C4-2B (cell line): Measurements from ENCODE around the gene KBTBD13.

Experiments used
- H3K27ac ChIP-seq: fragments of 450-650 bp; 2 replicates; pipeline ENCODE4 v1.5.1; 2017
- CTCF ChIP-seq: fragments of 450-650 bp; conservative IDR thresholded peaks from 2 replicates; pipeline ENCODE4 v1.5.1; 2017; ENCODE audit warnings: mild to moderate bottlenecking
- ZFX ChIP-seq: fragments of 450-650 bp; IDR thresholded peaks from 2 replicates; pipeline ENCODE4 v1.6.1; 2017

Gene KBTBD13

GRCh38 chr15:65102912-65103311 lies 26.4 kb downstream of the KBTBD13 start:
- no peak for TF ChIP-seq ZFX
- no peak for TF ChIP-seq CTCF
- H3K27ac ChIP-seq: no peak overlapping the region

GRCh38 chr15:65105038-65105437 lies 28.5 kb downstream of the KBTBD13 start:
- no peak for TF ChIP-seq CTCF
- H3K27ac ChIP-seq: no peak overlapping the region

GRCh38 chr15:65106011-65106590 lies 29.6 kb downstream of the KBTBD13 start:
- H3K27ac ChIP-seq: no peak overlapping the region
- TF ChIP-seq ZFX (no peak), CTCF (no peak)

DNA sequence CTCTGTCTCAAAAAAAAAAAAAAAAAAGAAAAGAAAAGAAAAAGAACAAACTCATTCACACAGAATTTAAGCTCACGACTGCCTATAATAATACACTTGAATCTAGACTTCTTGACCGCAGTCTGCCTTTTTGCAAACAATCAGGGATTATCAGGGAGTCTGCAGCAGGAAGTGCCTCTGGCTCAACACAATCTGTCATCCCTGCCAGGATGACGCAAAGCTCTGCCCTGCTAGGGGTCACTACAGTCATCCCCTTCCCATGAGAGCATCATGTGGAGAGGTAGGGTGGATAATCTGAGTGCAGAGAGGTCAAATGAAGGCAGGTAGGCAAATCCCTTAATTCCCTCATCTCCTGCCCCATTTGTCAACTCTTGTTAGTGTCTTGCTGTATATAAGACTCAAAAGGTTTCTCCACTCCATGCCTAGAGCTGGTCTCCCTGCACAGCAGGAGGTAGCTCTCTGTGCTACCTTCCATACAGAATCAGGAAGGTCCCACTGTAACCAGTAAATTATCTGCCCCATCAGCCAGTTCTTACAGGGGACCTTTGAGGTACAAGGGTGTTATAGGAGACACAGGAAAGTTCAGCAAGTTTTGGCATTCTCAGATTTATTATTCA lies 34.2 kb downstream of the KBTBD13 start:
- no peak for TF ChIP-seq ZFX
- TF ChIP-seq CTCF: no peak

GRCh38 chr15:65115086-65115485 lies 38.5 kb downstream of the KBTBD13 start, which contains the start of gene UBAP1L:
Gene UBAP1L, minus strand, starts transcription at chr15:65115200. Its CDS starts 8,985 bp downstream, at chr15:65106215.
- no peak within 1 kb of the TSS for H3K27ac ChIP-seq
- TF ChIP-seq CTCF (no peak), ZFX (no peak)

More for the DNA sequence above, 34.2 kb downstream of the KBTBD13 start:
- H3K27ac ChIP-seq: no peak overlapping the region

DNA sequence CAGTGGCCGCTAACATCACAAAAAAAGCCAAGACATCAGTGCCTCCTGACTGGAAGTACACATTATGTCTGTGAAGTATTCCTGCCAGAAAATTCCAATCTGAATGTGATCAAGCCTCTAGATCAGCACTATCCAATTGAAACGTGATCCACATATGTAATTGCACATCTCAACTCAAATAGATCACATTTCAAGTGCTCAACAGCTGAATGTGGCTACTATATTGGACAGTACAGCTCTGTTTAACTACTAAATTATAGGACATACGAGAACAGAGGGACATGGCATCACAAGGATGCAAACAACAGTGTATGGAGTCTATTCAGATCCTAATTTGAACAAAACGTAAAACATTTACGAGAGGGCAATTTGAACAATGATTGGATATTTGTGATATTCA lies 39.0 kb downstream of the KBTBD13 start:
- TF ChIP-seq CTCF (no peak), ZFX (no peak)
- H3K27ac ChIP-seq: no peak overlapping the region
